ENCODE measurements around the gene TREML2. TPM values are rescaled to one million over a fixed set of nuclear protein-coding genes. Genes with fewer than 3 reads are reported as not detected.

The TREML2 gene
- total and polyA plus RNA-seq, 2 experiments from 2014 or later = not detected

- Histone ChIP-seq H3K9ac (no peak overlapping the region), H3K36me3 (ENCODE audit: low read depth) (no peaks in the 10 kb centered on the region), H3K9me3 (ENCODE audit: low read depth) (no peaks in the 10 kb centered on the region), H2AFZ (no peak overlapping the region), H3K4me1 (ENCODE audit: insufficient read depth) (no peaks in the 10 kb centered on the region), H3K79me2 (ENCODE audit: insufficient read depth) (no peaks in the 10 kb centered on the region), H4K20me1 (ENCODE audit: insufficient read depth) (no peaks in the 10 kb centered on the region), H3K27ac (no peak overlapping the region), H3K4me3 (no peak overlapping the region), H3K27me3 (replicated peaks; ENCODE audit: insufficient read depth) (no peaks in the 10 kb centered on the region), H3K9me2 (ENCODE audit: insufficient read depth) (no peaks in the 10 kb centered on the region), H3K4me2 (ENCODE audit: unreplicated experiment) (no peak overlapping the region), H3F3A (ENCODE audit: insufficient read depth) (no peaks in the 10 kb centered on the region)
- DNase-seq = no peak
- TF ChIP-seq EZH2phosphoT487 (IDR thresholded peaks at IDR 0.05; ENCODE audit: insufficient read depth, low read depth) (no peak), EZH2 (IDR thresholded peaks at IDR 0.05; ENCODE audit: insufficient read depth, poor library complexity, severe bottlenecking) (no peak)
- WGBS, 2 experiments (ENCODE audit: low coverage in 1 of 2, low lambda C conversion rate in 2 of 2, missing lambda C conversion rate in 2 of 2) = 43 to 68% methylated on average over 1 to 3 of the region's 3 CpGs
- in situ Hi-C loops (cut with MboI) = no loop called here
Observed at GRCh38 chr6:41194386-41194785, 6.6 kb downstream of the TREML2 start.

- Histone ChIP-seq H3K9ac (no peak overlapping the region), H3K4me3 (no peak overlapping the region), H3K27me3 (replicated peaks; ENCODE audit: insufficient read depth) (no peaks in the 10 kb centered on the region), H4K20me1 (ENCODE audit: insufficient read depth) (no peaks in the 10 kb centered on the region), H3K27ac (no peak overlapping the region), H3K4me1 (ENCODE audit: insufficient read depth) (no peaks in the 10 kb centered on the region), H3K79me2 (ENCODE audit: insufficient read depth) (no peaks in the 10 kb centered on the region), H3K9me2 (ENCODE audit: insufficient read depth) (no peaks in the 10 kb centered on the region), H3F3A (ENCODE audit: insufficient read depth) (no peaks in the 10 kb centered on the region), H2AFZ (no peak overlapping the region), H3K9me3 (ENCODE audit: low read depth) (no peaks in the 10 kb centered on the region), H3K4me2 (ENCODE audit: unreplicated experiment) (no peak overlapping the region), H3K36me3 (ENCODE audit: low read depth) (no peaks in the 10 kb centered on the region)
- in situ Hi-C loops (cut with MboI) = no loop called here
- no peak for DNase-seq
- 29% methylated on average over 5 of the region's 5 CpGs; no CpG with 5 or more reads in 1 of the 2 experiments for WGBS, 2 experiments (ENCODE audit: low coverage in 1 of 2, low lambda C conversion rate in 2 of 2, missing lambda C conversion rate in 2 of 2)
- TF ChIP-seq EZH2phosphoT487 (IDR thresholded peaks at IDR 0.05; ENCODE audit: insufficient read depth, low read depth) (no peak), EZH2 (IDR thresholded peaks at IDR 0.05; ENCODE audit: insufficient read depth, poor library complexity, severe bottlenecking) (no peak)
Observed at GRCh38 chr6:41193884-41194283, 7.1 kb downstream of the TREML2 start.

- Histone ChIP-seq H3K4me2 (ENCODE audit: unreplicated experiment) (no peak overlapping the region), H3K79me2 (ENCODE audit: insufficient read depth) (no peaks in the 10 kb centered on the region), H3K4me3 (no peak overlapping the region), H3K36me3 (ENCODE audit: low read depth) (no peaks in the 10 kb centered on the region), H2AFZ (no peak overlapping the region), H3K27me3 (replicated peaks; ENCODE audit: insufficient read depth) (no peaks in the 10 kb centered on the region), H3K27ac (no peak overlapping the region), H3F3A (ENCODE audit: insufficient read depth) (no peaks in the 10 kb centered on the region), H3K9me3 (ENCODE audit: low read depth) (no peaks in the 10 kb centered on the region), H3K4me1 (ENCODE audit: insufficient read depth) (no peaks in the 10 kb centered on the region), H3K9ac (no peak overlapping the region), H4K20me1 (ENCODE audit: insufficient read depth) (no peaks in the 10 kb centered on the region), H3K9me2 (ENCODE audit: insufficient read depth) (no peaks in the 10 kb centered on the region)
- TF ChIP-seq EZH2 (IDR thresholded peaks at IDR 0.05; ENCODE audit: insufficient read depth, poor library complexity, severe bottlenecking) = no peak
- no peak for TF ChIP-seq EZH2phosphoT487 (IDR thresholded peaks at IDR 0.05; ENCODE audit: insufficient read depth, low read depth)
- DNase-seq = no peak
- in situ Hi-C loops (cut with MboI) = no loop called here
- 59 to 63% methylated on average over 5 of the region's 5 CpGs for WGBS, 2 experiments (ENCODE audit: low coverage in 1 of 2, low lambda C conversion rate in 2 of 2, missing lambda C conversion rate in 2 of 2)
Observed at GRCh38 chr6:41193171-41193734, 7.7 kb downstream of the TREML2 start.

- H3K4me2 ChIP-seq (ENCODE audit: unreplicated experiment) = no peak overlapping the region
- no peaks in the 10 kb centered on the region for H4K20me1 ChIP-seq (ENCODE audit: insufficient read depth)
- no peak overlapping the region for H3K27ac ChIP-seq
- no peaks in the 10 kb centered on the region for H3K9me3 ChIP-seq (ENCODE audit: low read depth)
- no peak overlapping the region for H3K9ac ChIP-seq
- peak; percentile 36 for DNase-seq
- 18 to 19% methylated on average over 4 of the region's 6 CpGs for WGBS, 2 experiments (ENCODE audit: low coverage in 1 of 2, low lambda C conversion rate in 2 of 2, missing lambda C conversion rate in 2 of 2)
- H3K27me3 ChIP-seq (replicated peaks; ENCODE audit: insufficient read depth) = no peaks in the 10 kb centered on the region
- H3F3A ChIP-seq (ENCODE audit: insufficient read depth) = no peaks in the 10 kb centered on the region
- in situ Hi-C loops (cut with MboI) = no loop called here
- no peak overlapping the region for H3K4me3 ChIP-seq
- H3K9me2 ChIP-seq (ENCODE audit: insufficient read depth) = no peaks in the 10 kb centered on the region
- no peaks in the 10 kb centered on the region for H3K4me1 ChIP-seq (ENCODE audit: insufficient read depth)
- no peaks in the 10 kb centered on the region for H3K79me2 ChIP-seq (ENCODE audit: insufficient read depth)
- no peak for TF ChIP-seq EZH2phosphoT487 (IDR thresholded peaks at IDR 0.05; ENCODE audit: insufficient read depth, low read depth)
- TF ChIP-seq EZH2 (IDR thresholded peaks at IDR 0.05; ENCODE audit: insufficient read depth, poor library complexity, severe bottlenecking) = no peak
- no peak overlapping the region for H2AFZ ChIP-seq
- no peaks in the 10 kb centered on the region for H3K36me3 ChIP-seq (ENCODE audit: low read depth)
Observed at GRCh38 chr6:41191569-41191968, 9.4 kb downstream of the TREML2 start.

GRCh38 chr6:41190791-41191190 is 10.2 kb downstream of the TREML2 start:
- H3K27ac ChIP-seq = no peak overlapping the region
- no peaks in the 10 kb centered on the region for H3K79me2 ChIP-seq (ENCODE audit: insufficient read depth)
- no peaks in the 10 kb centered on the region for H3K4me1 ChIP-seq (ENCODE audit: insufficient read depth)
- in situ Hi-C loops (cut with MboI) = no loop called here
- H3F3A ChIP-seq (ENCODE audit: insufficient read depth) = no peaks in the 10 kb centered on the region
- H3K4me3 ChIP-seq = no peak overlapping the region
- H4K20me1 ChIP-seq (ENCODE audit: insufficient read depth) = no peaks in the 10 kb centered on the region
- H3K27me3 ChIP-seq (replicated peaks; ENCODE audit: insufficient read depth) = no peaks in the 10 kb centered on the region
- H3K9me2 ChIP-seq (ENCODE audit: insufficient read depth) = no peaks in the 10 kb centered on the region
- no peaks in the 10 kb centered on the region for H3K36me3 ChIP-seq (ENCODE audit: low read depth)
- H3K4me2 ChIP-seq (ENCODE audit: unreplicated experiment) = no peak overlapping the region
- DNase-seq = no peak
- TF ChIP-seq EZH2 (IDR thresholded peaks at IDR 0.05; ENCODE audit: insufficient read depth, poor library complexity, severe bottlenecking) = no peak
- no peak for TF ChIP-seq EZH2phosphoT487 (IDR thresholded peaks at IDR 0.05; ENCODE audit: insufficient read depth, low read depth)
- H2AFZ ChIP-seq = no peak overlapping the region
- no peaks in the 10 kb centered on the region for H3K9me3 ChIP-seq (ENCODE audit: low read depth)
- 41 to 58% methylated on average over 3 of the region's 3 CpGs for WGBS, 2 experiments (ENCODE audit: low coverage in 1 of 2, low lambda C conversion rate in 2 of 2, missing lambda C conversion rate in 2 of 2)
- H3K9ac ChIP-seq = no peak overlapping the region

Measured in GM23248 (cell line).